Stimulated activated CD4-positive, alpha-beta T cell treated with anti-CD3 and anti-CD28 coated beads, Interleukin-1b, Interleukin-23, amount 100 ng/mL, for 4 hours (primary cell): ENCODE measurements around the gene PLD3.
A peak's percentile ranks its signal among the peaks of the same experiment; 100 is the strongest.
"Not testable (repeated sequence)": the region's sequence is repeated elsewhere in the genome, so short reads cannot be mapped to it uniquely, and the experiment has no call there.

ENCODE experiments used
- DNase-seq, 2 donors: peaks; one replicate each; pipeline ENCODE4 v3.0.0-alpha.2; 2020; ENCODE audit warnings: low read depth in 2 of 2

PLD3 gene

DNA sequence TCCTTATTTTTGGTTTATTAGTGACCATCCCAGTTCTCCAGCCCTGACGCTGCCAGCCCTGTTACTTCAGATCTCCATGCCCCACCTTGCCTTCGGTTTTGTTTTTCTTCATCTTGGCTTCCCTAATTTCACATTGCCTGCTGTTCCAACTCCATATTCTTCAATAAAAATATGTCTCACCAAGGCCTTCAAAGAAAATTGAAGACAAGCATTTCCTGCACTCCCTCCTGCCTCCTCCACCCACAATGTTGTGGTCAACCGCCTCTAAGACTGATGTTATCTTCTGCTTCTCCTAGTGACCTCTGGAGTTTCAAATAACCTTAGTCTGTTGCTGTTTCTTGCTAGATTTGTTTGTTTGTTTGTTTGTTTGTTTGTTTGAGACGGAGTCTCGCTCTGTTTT lies 14.6 kb downstream of the PLD3 start:
- DNase-seq, result no peak

DNA sequence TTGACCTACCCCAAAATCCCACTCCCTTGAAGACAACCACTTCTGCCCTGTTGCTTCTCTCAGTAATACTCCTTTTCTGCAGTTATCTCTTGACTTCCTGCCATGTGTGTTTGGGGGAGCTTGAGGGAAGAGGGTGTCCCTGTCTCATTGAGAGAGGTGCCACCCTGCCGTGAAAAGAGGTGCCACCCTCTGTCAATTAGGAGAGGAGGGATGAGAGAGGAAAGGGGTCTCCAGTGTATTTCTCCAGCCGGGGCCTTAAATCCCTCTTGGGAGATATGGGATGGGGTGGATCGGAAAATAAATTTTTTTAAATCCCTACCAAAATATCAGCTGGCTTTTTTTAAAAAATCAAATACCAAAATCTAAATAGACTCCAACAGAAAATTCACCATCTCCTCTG lies 16.5 kb downstream of the PLD3 start:
- no peak for DNase-seq

DNA sequence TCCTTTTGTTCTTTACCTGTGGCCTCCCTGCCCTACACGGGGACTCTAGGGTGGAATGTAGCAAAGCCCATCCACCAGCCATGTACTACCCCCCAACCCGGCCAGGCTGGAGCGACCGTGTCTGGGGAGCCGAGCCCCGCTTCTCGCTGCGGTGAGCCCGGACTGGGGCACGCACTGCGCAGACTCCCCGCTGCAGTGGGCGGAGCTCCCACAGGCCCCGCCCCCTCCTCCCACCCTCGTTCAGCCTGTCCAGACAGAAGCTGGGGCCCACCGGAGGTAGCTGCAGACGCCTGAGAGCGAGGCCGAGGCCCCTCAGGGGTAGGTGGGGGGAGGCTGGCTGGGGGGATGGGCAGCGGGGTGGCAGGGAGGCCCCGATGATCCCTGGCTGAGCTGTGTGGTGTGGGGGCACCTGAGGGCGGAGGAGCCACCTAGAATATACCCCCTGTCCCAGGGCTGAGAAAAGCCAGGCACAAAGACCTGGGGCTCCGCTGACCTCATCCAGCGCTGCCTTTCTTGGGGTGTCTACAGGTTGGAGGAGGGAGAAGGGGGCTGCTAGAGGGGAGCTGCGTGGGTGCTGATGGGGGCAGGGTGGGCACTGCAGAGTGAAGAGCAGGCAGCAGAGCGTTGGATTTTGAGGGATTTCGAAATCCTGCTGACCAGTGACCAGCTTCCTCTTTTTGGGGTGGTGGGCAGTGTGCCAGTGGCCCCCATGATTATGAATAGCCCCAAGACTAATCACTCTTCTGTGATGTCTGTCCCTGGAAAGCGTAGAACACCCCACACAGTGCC lies 17.3 kb downstream of the PLD3 start:
- peak; percentile 25 to 52 for DNase-seq

DNA sequence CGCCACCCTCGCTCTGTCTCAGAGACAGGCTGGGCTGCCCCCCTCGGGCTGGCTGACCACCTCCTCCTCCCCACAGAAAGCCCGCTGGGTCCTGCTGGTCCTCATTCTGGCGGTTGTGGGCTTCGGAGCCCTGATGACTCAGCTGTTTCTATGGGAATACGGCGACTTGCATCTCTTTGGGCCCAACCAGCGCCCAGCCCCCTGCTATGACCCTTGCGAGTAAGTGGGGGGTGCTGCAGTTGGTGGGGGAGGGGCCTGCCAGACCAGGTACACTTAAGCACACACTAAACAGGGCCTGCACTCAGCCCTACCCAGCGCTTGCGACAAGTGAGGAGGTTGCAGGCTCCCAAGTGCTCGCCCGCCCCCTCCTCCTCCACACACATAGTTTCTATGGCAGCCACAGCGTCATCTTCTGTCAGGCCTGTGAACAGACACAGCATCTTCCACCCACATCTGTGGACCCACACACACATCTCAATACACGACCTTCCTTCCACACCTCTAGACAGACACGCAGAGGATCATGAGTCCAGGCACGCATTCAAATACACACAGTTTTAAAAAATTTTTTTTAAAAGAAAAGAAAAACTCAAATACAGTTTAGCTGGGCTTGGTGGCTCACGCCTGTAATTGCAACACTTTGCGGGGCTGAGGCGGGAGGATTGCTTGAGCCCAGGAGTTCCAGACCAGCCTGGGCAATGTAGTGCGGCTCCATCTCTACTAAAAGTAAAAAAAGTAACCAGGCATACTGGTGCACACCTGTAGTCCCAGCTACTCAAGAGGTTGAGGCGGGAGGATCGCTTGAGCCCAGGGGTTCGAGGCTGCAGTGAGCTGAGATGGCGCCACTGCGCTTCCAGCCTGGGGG lies 18.4 kb downstream of the PLD3 start:
- no peak for DNase-seq

DNA sequence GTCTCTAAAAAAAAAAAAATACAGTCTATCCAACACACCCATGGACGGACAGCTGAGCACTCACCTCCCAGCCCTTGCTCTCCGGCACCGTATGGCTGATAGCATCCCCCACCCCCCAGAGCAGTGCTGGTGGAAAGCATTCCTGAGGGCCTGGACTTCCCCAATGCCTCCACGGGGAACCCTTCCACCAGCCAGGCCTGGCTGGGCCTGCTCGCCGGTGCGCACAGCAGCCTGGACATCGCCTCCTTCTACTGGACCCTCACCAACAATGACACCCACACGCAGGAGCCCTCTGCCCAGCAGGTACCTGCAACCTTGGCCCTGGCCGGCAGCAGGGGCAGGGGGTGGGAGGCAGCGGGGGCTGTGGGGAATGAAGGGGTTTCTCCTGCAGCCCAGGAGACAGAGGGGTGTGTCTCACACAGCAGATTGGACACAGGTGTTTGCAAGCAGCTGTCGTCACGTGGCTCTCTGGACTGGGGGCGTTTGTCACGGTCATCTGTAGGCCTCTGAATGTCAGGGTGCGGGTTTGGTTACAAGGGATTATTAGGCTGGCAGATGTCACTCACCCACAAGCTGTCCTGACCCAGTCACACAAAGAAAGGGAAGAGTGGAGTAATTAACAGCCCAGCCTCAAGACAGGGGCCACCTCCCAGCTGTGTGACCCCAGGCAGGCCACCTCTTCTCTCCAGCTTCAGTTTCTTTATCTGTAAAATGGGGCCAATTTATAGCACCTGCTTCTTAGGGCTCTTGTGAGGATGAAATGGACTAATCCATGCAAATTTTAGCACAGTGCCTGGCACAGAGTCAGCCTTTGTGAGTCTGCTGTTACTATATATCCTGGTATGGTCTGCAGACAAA lies 19.3 kb downstream of the PLD3 start:
- DNase-seq, result no peak

DNA sequence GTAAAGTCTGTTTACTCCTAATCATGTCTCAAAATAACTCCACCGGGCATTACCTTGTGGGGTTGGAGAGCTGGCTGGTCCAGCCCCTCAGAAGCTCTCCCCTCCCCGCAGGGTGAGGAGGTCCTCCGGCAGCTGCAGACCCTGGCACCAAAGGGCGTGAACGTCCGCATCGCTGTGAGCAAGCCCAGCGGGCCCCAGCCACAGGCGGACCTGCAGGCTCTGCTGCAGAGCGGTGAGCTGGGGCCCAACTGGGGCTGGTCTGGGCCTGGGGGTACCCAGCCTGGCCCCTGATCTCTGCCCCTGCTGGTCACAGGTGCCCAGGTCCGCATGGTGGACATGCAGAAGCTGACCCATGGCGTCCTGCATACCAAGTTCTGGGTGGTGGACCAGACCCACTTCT lies 21.3 kb downstream of the PLD3 start:
- DNase-seq, result no peak

DNA sequence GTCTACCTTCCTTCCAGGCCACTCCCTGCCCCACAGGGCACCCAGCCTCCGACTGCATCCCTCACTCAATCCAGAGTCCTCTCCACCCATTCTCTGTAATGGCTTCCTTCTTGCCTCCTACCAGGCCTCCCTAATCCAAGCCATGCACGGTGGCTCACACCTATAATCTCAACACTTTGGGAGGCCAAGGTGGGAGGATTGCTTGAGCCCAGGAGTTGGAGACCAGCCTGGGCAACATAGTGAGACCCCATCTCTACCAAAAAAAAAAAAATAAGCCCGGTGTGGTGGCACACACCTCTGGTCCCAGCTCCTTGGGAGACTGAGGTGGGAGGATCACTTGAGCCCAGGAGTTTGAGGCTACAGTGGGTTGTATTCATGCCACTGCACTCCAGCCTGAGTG lies 21.8 kb downstream of the PLD3 start:
- not testable (repeated sequence) for DNase-seq

DNA sequence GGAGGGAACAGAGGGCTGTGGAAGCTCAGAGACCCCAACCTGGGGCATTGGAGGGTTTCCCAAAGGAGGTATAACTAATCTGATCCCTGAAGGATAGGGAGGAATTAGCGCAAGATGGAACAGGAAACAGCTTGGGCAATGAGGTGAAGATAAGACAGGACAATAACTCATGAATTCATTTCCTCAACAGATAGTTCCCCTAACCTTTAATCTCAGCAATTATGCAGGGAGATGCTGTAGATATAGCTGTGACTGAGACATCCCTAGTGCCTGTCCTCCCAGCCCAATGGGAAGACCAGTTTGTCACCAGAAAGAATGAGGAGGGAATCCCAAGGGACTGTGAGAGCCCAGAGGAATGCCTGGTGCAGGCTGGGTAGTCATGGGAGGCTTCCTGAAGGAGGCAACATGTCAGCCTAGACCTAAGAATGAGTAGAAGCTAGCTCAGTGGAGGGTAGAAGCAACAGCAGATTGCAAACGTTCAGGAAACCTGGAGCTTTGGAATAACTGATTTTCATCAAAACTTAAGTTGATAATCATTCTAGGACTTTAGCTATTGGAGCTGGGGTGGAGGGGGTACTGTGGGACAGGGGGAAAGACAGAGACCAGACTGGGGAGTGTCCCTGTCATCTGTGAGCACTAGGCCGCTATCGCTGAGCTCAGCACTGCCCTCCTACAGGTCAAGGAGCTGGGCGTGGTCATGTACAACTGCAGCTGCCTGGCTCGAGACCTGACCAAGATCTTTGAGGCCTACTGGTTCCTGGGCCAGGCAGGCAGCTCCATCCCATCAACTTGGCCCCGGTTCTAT lies 22.7 kb downstream of the PLD3 start:
- no peak for DNase-seq

DNA sequence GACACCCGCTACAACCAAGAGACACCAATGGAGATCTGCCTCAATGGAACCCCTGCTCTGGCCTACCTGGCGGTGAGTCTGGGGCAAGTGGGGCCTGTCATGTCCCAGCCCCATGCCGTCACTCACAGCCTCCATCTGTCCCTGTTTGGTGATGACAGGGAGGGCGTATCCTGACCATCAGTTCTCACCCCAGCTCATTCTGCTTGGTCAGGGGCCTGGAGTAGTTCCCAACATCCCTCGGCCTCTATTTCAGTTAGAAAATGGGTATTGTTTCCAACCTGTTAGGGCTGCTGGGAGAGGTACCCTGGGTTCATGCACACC lies 23.3 kb downstream of the PLD3 start:
- no peak for DNase-seq

DNA sequence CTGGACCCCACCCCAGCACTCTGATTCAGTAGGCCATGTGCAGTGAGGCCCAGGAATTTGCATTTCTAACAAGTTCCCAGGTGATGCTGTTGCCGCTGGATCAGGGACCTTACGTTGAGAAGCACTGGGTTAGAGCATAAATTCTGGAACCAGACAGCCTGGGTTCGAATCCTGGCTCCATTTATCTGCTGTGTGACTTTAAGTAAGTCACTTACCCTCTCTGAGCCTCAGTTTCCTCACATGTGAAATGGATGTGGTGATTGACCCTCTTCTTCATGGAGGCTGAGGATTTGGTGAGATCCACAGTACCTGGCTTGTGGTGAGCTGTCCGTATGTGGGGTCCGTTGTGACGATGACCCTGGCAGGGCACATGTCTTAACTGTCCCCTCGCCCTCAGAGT lies 25.6 kb downstream of the PLD3 start:
- DNase-seq, result no peak

DNA sequence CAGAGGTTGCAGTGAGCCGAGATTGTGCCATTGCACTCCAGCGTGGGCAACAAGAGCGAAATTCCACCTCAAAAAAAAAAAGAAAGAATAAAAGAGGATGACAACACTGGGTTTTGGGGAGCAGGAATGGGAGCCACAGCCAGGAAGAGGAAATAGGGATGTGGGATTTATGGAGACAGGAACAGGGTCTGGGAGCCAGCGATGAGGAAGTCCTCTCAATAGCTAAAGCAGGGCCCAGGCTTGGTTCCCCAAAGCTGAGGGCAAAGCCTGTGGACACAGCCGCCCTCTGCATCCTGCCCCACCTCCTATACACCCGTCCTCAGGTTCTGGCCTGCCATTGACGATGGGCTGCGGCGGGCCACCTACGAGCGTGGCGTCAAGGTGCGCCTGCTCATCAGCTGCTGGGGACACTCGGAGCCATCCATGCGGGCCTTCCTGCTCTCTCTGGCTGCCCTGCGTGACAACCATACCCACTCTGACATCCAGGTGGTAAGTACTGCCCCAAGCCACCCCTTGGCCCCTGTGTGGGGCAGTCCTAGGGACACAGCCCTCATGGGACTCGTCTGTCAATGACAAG lies 27.9 kb downstream of the PLD3 start:
- no peak for DNase-seq

DNA sequence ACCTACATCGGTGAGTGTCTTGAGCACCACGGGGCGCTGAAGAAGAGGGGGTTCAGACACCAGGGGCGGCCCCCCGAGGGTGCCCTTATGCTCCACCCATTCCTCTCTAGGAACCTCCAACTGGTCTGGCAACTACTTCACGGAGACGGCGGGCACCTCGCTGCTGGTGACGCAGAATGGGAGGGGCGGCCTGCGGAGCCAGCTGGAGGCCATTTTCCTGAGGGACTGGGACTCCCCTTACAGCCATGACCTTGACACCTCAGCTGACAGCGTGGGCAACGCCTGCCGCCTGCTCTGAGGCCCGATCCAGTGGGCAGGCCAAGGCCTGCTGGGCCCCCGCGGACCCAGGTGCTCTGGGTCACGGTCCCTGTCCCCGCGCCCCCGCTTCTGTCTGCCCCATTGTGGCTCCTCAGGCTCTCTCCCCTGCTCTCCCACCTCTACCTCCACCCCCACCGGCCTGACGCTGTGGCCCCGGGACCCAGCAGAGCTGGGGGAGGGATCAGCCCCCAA lies 29.4 kb downstream of the PLD3 start:
- no peak for DNase-seq

DNA sequence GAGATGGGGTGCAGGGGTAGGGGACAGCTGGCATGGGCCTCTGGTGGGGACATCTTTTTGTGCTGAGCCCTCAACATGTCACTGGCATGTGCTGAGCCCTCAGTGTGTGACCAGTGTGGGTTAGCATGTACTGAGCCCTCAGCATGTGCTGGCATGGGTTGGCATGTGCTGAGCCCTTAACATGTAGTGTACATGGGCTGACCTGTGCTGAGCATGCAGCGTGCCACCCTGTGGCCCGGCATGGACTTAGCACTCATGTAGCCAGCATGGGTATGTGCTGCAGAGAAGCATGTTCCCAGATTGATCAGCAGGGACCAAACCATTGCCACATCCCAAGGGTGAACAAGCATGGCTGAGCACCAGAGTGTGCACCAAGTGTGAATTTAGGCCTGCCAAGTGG lies 30.0 kb downstream of the PLD3 start:
- no peak for DNase-seq

DNA sequence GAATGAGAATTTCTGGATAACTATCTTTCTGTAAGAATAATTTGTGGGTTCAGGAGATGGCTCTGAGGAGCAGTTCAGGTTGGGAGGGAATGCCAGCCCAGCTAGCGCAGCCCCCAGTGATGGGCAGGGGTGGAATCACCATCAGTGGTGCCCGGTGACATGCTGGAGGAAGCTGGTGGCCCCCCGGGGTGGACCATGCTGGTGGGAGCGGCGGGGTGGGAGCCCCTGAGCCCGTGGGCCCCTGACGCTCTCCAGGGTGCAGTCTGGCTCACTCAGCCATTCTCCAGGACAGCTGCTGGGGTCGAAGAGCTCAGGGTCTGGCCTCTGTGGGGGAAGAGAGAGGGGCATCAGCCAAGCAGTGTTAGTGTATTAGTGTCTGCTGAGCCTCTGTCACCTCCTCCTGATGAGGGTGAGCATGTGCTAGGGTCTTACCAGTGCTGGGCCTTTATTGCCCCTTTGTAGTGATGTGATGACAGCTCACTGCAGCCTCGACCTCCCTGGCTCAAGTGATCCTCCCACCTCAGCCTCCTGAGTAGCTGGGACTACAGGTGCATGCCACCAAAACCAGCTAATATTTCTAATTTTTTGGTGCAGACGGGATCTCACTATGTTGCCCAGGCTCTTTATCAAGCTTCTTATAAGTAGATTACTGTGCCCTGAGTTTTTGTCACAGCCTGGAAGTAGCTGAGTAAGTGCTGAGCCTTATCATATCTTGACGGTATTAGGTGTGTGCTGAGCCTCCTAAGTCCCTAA lies 31.1 kb downstream of the PLD3 start:
- no peak for DNase-seq

DNA sequence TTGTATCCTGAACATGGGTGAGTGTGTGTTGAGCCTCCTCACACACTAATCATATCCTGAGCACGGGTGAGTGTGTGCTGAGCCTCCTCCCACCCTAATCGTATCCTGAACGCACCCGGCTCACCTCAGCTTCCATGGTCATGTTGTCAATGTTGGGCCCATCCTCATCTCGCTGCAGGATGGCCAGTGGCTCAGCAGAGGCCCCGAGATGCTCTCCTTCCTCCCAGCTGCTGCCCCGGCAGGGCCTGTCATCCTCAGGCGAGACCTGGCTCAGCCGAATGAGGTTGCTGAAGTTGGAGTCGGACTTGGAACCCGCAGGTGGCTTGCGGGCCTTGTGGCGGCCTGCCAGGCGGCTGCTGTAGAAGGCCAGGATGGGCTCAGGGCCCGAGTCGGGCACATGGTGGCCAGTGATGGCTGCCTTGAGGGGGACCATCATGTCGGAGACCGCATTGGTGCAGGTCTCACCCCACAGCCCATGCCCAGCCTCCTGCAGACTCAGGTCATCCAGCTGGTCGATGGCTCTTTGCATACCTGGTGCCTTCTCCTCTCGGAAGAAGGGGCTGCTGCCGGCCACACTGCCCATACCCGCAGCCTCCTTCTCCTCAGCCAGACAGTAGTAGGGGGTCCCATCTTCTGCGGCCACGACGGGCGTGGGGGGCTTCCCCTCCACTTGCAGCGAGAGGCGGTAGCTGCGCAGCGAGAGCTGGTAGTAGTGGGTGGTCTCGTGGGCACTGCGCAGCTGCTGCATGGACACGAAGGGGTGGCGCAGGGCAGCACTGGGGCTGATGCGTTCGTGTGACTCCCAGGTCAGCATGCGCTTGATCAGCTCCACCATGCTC lies 31.9 kb downstream of the PLD3 start:
- no peak for DNase-seq

DNA sequence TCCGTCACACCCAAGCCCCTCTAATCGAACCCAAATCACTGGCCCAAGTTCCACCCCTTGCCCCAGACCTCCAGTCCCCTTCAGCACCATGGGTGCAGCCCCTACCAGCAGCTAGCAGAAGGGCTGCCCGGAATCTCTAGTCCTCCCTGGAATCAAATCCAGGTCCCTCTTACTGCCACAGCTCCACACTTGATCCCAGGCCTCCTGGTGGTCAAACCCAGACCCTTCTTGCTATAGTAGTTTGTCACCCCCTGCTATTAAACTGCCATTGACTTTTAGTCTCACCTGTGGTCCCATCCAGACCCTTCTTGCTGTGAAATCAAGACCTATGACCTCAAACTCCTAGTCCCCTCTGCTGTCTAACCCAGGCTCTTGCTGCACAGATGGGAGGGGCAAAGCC lies 32.8 kb downstream of the PLD3 start:
- no peak for DNase-seq

DNA sequence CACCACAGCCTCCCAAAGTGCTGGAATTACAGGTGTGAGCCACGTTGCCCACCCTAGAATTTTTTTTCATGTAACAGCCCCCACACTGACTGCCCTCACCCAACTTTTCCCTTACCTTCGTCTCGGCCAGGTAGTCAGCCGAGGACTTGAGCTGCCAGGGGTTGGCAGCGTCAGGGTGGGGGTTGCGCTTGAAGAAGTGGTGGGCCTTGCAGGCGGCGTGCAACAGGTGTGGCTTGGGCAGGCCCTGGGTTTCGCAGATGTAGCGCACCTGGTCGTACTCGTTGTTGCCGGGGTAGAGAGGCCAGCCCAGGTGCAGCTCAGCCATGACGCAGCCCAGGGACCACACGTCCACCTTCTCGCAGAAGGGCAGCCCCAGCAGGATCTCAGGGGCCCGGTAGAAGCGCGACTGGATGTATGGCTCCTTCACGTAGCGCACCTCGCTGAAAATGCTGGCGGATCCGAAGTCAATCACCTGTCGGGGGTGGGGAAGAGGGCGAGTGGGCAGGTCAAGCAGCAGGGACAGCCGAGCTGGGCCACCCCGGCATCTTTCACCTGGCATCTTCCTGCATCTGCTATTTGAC lies 35.3 kb downstream of the PLD3 start:
- DNase-seq, result no peak

DNA sequence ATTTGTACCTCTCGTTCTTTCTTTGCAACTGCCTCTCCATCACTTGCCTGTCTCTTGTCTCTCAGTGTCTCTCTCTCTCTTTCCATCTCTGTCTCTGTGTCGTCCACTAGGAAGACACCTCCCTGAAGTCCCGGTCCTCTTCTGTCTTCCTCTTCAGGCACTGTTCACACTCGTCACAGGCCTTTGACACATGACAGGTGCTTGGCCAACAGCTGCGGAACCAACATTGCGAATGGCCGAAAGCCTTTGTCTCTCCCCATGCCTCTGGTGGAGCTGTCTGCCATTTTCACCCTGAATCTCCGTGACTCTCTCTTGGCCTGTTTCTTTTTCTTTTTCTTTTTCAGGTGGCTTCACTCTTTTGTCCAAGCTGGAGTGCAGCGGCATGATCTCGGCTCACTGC lies 38.7 kb downstream of the PLD3 start:
- DNase-seq, result no peak

DNA sequence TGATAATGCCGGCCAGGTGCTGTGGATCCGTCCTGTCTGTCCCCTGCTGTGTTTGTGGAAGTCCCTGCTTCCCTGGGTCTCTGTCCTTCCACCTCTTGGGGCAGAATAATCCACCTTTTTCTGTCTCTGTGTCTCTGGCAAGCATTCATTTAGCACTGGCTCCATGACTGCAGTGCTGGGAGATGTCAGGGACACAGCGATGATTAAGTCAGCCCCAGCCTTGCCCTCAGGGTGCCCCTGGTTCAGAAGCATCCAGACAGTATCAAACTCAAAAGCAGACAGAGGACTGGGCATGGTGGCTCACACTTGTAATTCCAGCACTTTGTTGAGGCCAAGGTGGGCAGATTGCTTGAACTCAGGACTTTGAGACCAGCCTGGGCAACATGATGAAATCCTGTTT lies 40.0 kb downstream of the PLD3 start:
- DNase-seq, result no peak
